CD14-positive monocyte (primary cell): ENCODE measurements around the gene LTF. TPM values are rescaled to one million over a fixed set of nuclear protein-coding genes. Genes with fewer than 3 reads are reported as not detected.

Source experiments
- DNase-seq, 3 donors: peaks; one replicate each; pipeline ENCODE4 v3.0.0-alpha.2; 2011 to 2022
- H2AFZ ChIP-seq: 2 replicates; pipeline ENCODE4 v1.6.0; 2012; ENCODE audit warnings: mild to moderate bottlenecking, low read depth, low read length, inconsistent platforms; ENCODE audit not compliant: insufficient read depth, poor library complexity, severe bottlenecking
- H3K27ac ChIP-seq, 2 donors: 1 replicate in 1 of 2; 2 replicates in 1 of 2; pipeline ENCODE4 v1.5.1; 2012 to 2013; ENCODE audit warnings: low read length in 2 of 2, control low read depth in 1 of 2, inconsistent platforms in 1 of 2, low read depth in 1 of 2, mild to moderate bottlenecking in 1 of 2
- H3K27me3 ChIP-seq, 2 donors: one replicate each; pipeline versions ENCODE4 v1.6.0 to v1.6.1; 2011 to 2013; ENCODE audit warnings: low read length in 2 of 2; ENCODE audit not compliant: control insufficient read depth in 2 of 2, insufficient read depth in 2 of 2
- H3K36me3 ChIP-seq, 2 donors: replicated peaks in 1 of 2; 1 replicate in 1 of 2; 2 replicates in 1 of 2; pipeline versions ENCODE4 v1.5.1 to v1.6.1; 2012 to 2013; ENCODE audit warnings: low read length in 2 of 2, control low read depth in 1 of 2, inconsistent platforms in 1 of 2, mild to moderate bottlenecking in 1 of 2; ENCODE audit not compliant: insufficient read depth in 2 of 2, control insufficient read depth in 1 of 2
- H3K4me1 ChIP-seq, 2 donors: 1 replicate in 1 of 2; 2 replicates in 1 of 2; pipeline versions ENCODE4 v1.5.1 to v1.6.1; 2012 to 2013; ENCODE audit warnings: low read length in 2 of 2, control low read depth in 1 of 2, inconsistent platforms in 1 of 2, mild to moderate bottlenecking in 1 of 2, moderate library complexity in 1 of 2; ENCODE audit not compliant: insufficient read depth in 2 of 2, control insufficient read depth in 1 of 2
- H3K4me2 ChIP-seq: replicated peaks from 2 replicates; pipeline ENCODE3; 2012; ENCODE audit warnings: low read length, moderate library complexity, mild to moderate bottlenecking; ENCODE audit not compliant: poor library complexity, severe bottlenecking; ENCODE audit errors: extremely low read depth
- H3K4me3 ChIP-seq, 3 experiments: fragments of 200-600 bp in 1 of 3; sonication (generic) in 1 of 3; replicated peaks in 1 of 3; 1 replicate in 2 of 3; 2 replicates in 1 of 3; pipeline ENCODE4 v1.5.1; 2011 to 2013; ENCODE audit warnings: low read length in 3 of 3, mild to moderate bottlenecking in 3 of 3, control low read depth in 2 of 3, low read depth in 2 of 3, inconsistent platforms in 1 of 3, moderate library complexity in 1 of 3
- H3K79me2 ChIP-seq: 2 replicates; pipeline ENCODE4 v1.6.0; 2012; ENCODE audit warnings: mild to moderate bottlenecking, control low read depth, inconsistent platforms, low read length, moderate library complexity; ENCODE audit not compliant: insufficient read depth
- H3K9ac ChIP-seq: 2 replicates; pipeline ENCODE4 v1.6.0; 2017; ENCODE audit warnings: low read length, mild to moderate bottlenecking; ENCODE audit not compliant: insufficient read depth, poor library complexity, severe bottlenecking
- H3K9me3 ChIP-seq, 2 donors: replicated peaks in 1 of 2; 1 replicate in 1 of 2; 2 replicates in 1 of 2; pipeline versions ENCODE4 v1.5.1 to v1.6.1; 2012 to 2013; ENCODE audit warnings: low read length in 2 of 2, control low read depth in 1 of 2; ENCODE audit not compliant: control insufficient read depth in 1 of 2, insufficient read depth in 1 of 2
- H4K20me1 ChIP-seq: 2 replicates; pipeline ENCODE4 v1.6.0; 2012; ENCODE audit warnings: mild to moderate bottlenecking, low read length, control low read depth, moderate library complexity; ENCODE audit not compliant: insufficient read depth
- H3K27ac Mint-ChIP-seq, 7 donors: one replicate each; pipeline ENCODE4 v1.8.0; 2020; ENCODE audit warnings: mild to moderate bottlenecking in 7 of 7, mixed read lengths in 7 of 7, moderate library complexity in 6 of 7, inconsistent platforms in 2 of 7
- H3K27me3 Mint-ChIP-seq, 3 donors: one replicate each; pipeline ENCODE4 v1.8.0; 2021 to 2022; ENCODE audit warnings: low read depth in 3 of 3, mild to moderate bottlenecking in 3 of 3, mixed read lengths in 3 of 3, moderate library complexity in 3 of 3, inconsistent platforms in 1 of 3
- H3K36me3 Mint-ChIP-seq, 2 donors: one replicate each; pipeline ENCODE4 v1.8.0; 2020; ENCODE audit warnings: mixed read lengths in 2 of 2, inconsistent platforms in 1 of 2, mild to moderate bottlenecking in 1 of 2
- H3K4me1 Mint-ChIP-seq: one replicate; pipeline ENCODE4 v1.8.0; 2020; ENCODE audit warnings: mild to moderate bottlenecking, mixed read lengths
- H3K4me3 Mint-ChIP-seq, 2 donors: one replicate each; pipeline ENCODE4 v1.8.0; 2020; ENCODE audit warnings: mild to moderate bottlenecking in 2 of 2, mixed read lengths in 2 of 2, moderate library complexity in 1 of 2
- H3K9me3 Mint-ChIP-seq, 7 donors: one replicate each; pipeline ENCODE4 v1.8.0; 2020 to 2022; ENCODE audit warnings: mixed read lengths in 7 of 7, mild to moderate bottlenecking in 6 of 7, moderate library complexity in 6 of 7, inconsistent platforms in 2 of 7
- CTCF ChIP-seq: fragments of 200-600 bp; IDR thresholded peaks from one replicate; pipeline ENCODE4 v1.8.0; 2022; ENCODE audit warnings: antibody characterized with exemption, mild to moderate bottlenecking
- WGBS: methylation state at CpG from one replicate; pipeline ENCODE4 v1.1.5; 2013; ENCODE audit warnings: missing lambda C conversion rate; ENCODE audit not compliant: insufficient coverage; 5-methylcytosine and 5-hydroxymethylcytosine counted together
- intact Hi-C, 2 donors: fragments of 100-400 bp; cut with micrococcal nuclease; formaldehyde crosslinking; loops; one replicate each; pipeline versions ENCODE4 v1.15.0 to v1.15.1; 2023
- polyA plus RNA-seq, 3 donors: library from polyadenylated mRNA; depleted of rRNA in 1 of 3; unstranded in 2 of 3; stranded (reverse) in 1 of 3; fragments of 300-500 nt in 2 of 3; fragments of >200 nt in 1 of 3; fragmentation: Illumina TruSeq in 2 of 3; gene quantifications; 1 replicate in 2 of 3; 2 replicates in 1 of 3; pipeline ENCODE4 v1.2.3, GENCODE V29; 2012 to 2021

The LTF gene
- polyA plus RNA-seq, 3 donors: not detected

GRCh38 chr3:46468753-46469600, 4.3 kb upstream of the LTF start:
- H3K79me2 ChIP-seq: no peaks in the 10 kb centered on the region
- WGBS: 88% methylated on average over 3 of the region's 6 CpGs
- TF ChIP-seq CTCF: no peak
- Mint-ChIP-seq H3K9me3 (peaks cover 0 to 3% (median 0%) of the 10 kb centered on the region in 7 donors), H3K36me3 (no peaks in the 10 kb centered on the region), H3K4me3 (no peak overlapping the region), H3K27me3 (peaks cover 25 to 32% (median 27%) of the 10 kb centered on the region in 3 donors), H3K4me1 (peaks cover 38% of the 10 kb centered on the region), H3K27ac (peak overlapping the region in 2 of 7 donors; percentile 50 to 57)
- no peaks in the 10 kb centered on the region for H3K36me3 ChIP-seq
- H3K9me3 ChIP-seq: no peaks in the 10 kb centered on the region
- no peaks in the 10 kb centered on the region for H4K20me1 ChIP-seq
- no peak overlapping the region for H3K4me3 ChIP-seq
- H3K9ac ChIP-seq: peak overlapping the region; percentile 16
- H3K27ac ChIP-seq: peak overlapping the region in 1 of 2 donors; percentile 42
- no peak for DNase-seq
- peak overlapping the region; percentile 11 for H3K4me2 ChIP-seq
- peaks cover 5 to 19% of the 10 kb centered on the region in 2 donors for H3K27me3 ChIP-seq
- no peak overlapping the region for H2AFZ ChIP-seq
- peaks cover 19 to 25% of the 10 kb centered on the region in 2 donors for H3K4me1 ChIP-seq
- intact Hi-C loops: no loop called here

- Histone ChIP-seq H3K4me2 (no peak overlapping the region), H3K4me1 (peaks cover 26 to 32% of the 10 kb centered on the region in 2 donors), H3K9me3 (no peaks in the 10 kb centered on the region), H3K4me3 (no peak overlapping the region), H2AFZ (no peak overlapping the region), H3K27me3 (peaks cover 5 to 32% of the 10 kb centered on the region in 2 donors), H4K20me1 (no peaks in the 10 kb centered on the region), H3K27ac (no peak overlapping the region), H3K79me2 (no peaks in the 10 kb centered on the region), H3K9ac (no peak overlapping the region), H3K36me3 (no peaks in the 10 kb centered on the region)
- Mint-ChIP-seq H3K36me3 (no peaks in the 10 kb centered on the region), H3K9me3 (no peaks in the 10 kb centered on the region), H3K4me1 (peaks cover 49% of the 10 kb centered on the region), H3K27me3 (peaks cover 38 to 42% (median 39%) of the 10 kb centered on the region in 3 donors), H3K4me3 (no peak overlapping the region), H3K27ac (no peak overlapping the region)
- TF ChIP-seq CTCF: no peak
- WGBS: 100% methylated on average over 2 of the region's 4 CpGs
- no peak for DNase-seq
- intact Hi-C loops: no loop called here
Observed at GRCh38 chr3:46467562-46467961, 2.9 kb upstream of the LTF start.
